MM.1S (cell line): ENCODE results near the gene TTC7B.

Source experiments
- DNase-seq: peaks from one replicate; pipeline ENCODE4 v3.0.0-alpha.2; 2015
- H2AFZ ChIP-seq: fragments of 300-600 bp; sonication (generic); 2 replicates; pipeline ENCODE4 v1.6.0; 2016; ENCODE audit warnings: antibody characterized with exemption, low read length
- H3F3A ChIP-seq: fragments of 300-600 bp; sonication (generic); 2 replicates; pipeline ENCODE4 v1.6.1; 2016; ENCODE audit warnings: mild to moderate bottlenecking, antibody characterized with exemption, low read length, moderate library complexity, mixed read lengths; ENCODE audit not compliant: insufficient read depth
- H3K27ac ChIP-seq: fragments of 300-600 bp; sonication (generic); 2 replicates; pipeline ENCODE4 v1.5.1; 2016; ENCODE audit warnings: mild to moderate bottlenecking, low read length
- H3K27me3 ChIP-seq: fragments of 300-600 bp; sonication (generic); replicated peaks from 2 replicates; pipeline ENCODE4 v1.6.0; 2016; ENCODE audit warnings: low read length; ENCODE audit not compliant: insufficient read depth
- H3K36me3 ChIP-seq: fragments of 300-600 bp; sonication (generic); replicated peaks from 2 replicates; pipeline ENCODE4 v1.6.1; 2016; ENCODE audit warnings: mild to moderate bottlenecking, low read length, mixed read lengths; ENCODE audit not compliant: insufficient read depth
- H3K4me1 ChIP-seq: fragments of 300-600 bp; sonication (generic); 2 replicates; pipeline ENCODE4 v1.6.1; 2016; ENCODE audit warnings: low read length, mixed read lengths
- H3K4me2 ChIP-seq: fragments of 300-600 bp; sonication (generic); 2 replicates; pipeline ENCODE4 v1.6.0; 2016; ENCODE audit warnings: low read depth, low read length
- H3K4me3 ChIP-seq: fragments of 300-600 bp; sonication (generic); 2 replicates; pipeline ENCODE4 v1.5.1; 2016; ENCODE audit warnings: low read length, mixed read lengths
- H3K79me2 ChIP-seq: fragments of 300-600 bp; sonication (generic); 2 replicates; pipeline ENCODE4 v1.6.1; 2016; ENCODE audit warnings: mixed run types, low read length, mixed read lengths
- H3K9ac ChIP-seq: fragments of 300-600 bp; sonication (generic); 2 replicates; pipeline ENCODE4 v1.6.1; 2016; ENCODE audit warnings: low read length, mixed read lengths
- H3K9me2 ChIP-seq: fragments of 300-600 bp; sonication (generic); replicated peaks from 2 replicates; pipeline ENCODE4 v1.6.1; 2016; ENCODE audit warnings: mild to moderate bottlenecking, low read length, mixed read lengths; ENCODE audit not compliant: insufficient read depth
- H3K9me3 ChIP-seq: fragments of 300-600 bp; sonication (generic); replicated peaks from 2 replicates; pipeline ENCODE4 v1.6.1; 2016; ENCODE audit warnings: mild to moderate bottlenecking, low read length, mixed read lengths; ENCODE audit not compliant: insufficient read depth
- H4K20me1 ChIP-seq: fragments of 300-600 bp; sonication (generic); 2 replicates; pipeline ENCODE4 v1.6.1; 2016; ENCODE audit warnings: mild to moderate bottlenecking, low read length, moderate library complexity, mixed read lengths; ENCODE audit not compliant: insufficient read depth
- EZH2 ChIP-seq: fragments of 300-600 bp; sonication (generic); optimal IDR thresholded peaks from 2 replicates; pipeline ENCODE3; 2017; ENCODE audit warnings: low read depth, mild to moderate bottlenecking, antibody characterized with exemption, low read length, mixed read lengths
- EZH2phosphoT487 ChIP-seq: fragments of 300-600 bp; sonication (generic); IDR thresholded peaks from 2 replicates; pipeline ENCODE4 v1.6.1; 2018; ENCODE audit warnings: antibody characterized with exemption, low read length
- TF ChIP-seq, protein P1 (sequence below): fragments of 300-600 bp; sonication (generic); IDR thresholded peaks from 2 replicates; pipeline ENCODE4 v1.5.1; 2016; ENCODE audit warnings: antibody characterized with exemption, low read length, mixed read lengths

TTC7B gene

DNA sequence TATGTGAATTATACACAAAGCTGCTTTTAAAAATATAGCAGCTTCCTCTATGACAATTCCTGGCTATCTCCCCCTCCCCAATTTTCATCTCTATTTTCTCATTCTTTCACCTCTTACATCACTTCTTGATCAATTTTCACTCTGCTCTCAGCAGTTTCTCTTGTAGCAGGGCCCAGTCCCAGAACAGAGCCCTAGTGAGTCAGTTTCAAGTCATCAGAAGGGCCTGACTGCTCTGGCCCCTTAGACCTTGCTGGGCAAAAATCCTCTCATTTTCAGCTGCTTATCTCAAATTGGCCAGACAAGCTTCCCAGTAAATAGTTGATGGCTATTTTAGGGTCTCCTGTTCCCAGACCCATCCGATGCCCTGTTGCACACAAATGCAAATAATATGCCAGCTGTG, 101.4 kb downstream of the TTC7B start:
- H3K27me3 ChIP-seq, result no peaks in the 10 kb centered on the region
- H3K9ac ChIP-seq, result no peak overlapping the region
- H2AFZ ChIP-seq, result no peak overlapping the region
- no peaks in the 10 kb centered on the region for H3K79me2 ChIP-seq
- H3K36me3 ChIP-seq, result no peaks in the 10 kb centered on the region
- H3F3A ChIP-seq, result no peaks in the 10 kb centered on the region
- no peaks in the 10 kb centered on the region for H3K9me2 ChIP-seq
- no peak overlapping the region for H3K27ac ChIP-seq
- no peak overlapping the region for H3K4me2 ChIP-seq
- DNase-seq, result no peak
- TF ChIP-seq, protein P1, sequence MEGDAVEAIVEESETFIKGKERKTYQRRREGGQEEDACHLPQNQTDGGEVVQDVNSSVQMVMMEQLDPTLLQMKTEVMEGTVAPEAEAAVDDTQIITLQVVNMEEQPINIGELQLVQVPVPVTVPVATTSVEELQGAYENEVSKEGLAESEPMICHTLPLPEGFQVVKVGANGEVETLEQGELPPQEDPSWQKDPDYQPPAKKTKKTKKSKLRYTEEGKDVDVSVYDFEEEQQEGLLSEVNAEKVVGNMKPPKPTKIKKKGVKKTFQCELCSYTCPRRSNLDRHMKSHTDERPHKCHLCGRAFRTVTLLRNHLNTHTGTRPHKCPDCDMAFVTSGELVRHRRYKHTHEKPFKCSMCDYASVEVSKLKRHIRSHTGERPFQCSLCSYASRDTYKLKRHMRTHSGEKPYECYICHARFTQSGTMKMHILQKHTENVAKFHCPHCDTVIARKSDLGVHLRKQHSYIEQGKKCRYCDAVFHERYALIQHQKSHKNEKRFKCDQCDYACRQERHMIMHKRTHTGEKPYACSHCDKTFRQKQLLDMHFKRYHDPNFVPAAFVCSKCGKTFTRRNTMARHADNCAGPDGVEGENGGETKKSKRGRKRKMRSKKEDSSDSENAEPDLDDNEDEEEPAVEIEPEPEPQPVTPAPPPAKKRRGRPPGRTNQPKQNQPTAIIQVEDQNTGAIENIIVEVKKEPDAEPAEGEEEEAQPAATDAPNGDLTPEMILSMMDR, result no peak
- TF ChIP-seq EZH2phosphoT487 (no peak), EZH2 (no peak)
- H4K20me1 ChIP-seq, result no peaks in the 10 kb centered on the region
- no peaks in the 10 kb centered on the region for H3K4me1 ChIP-seq
- no peaks in the 10 kb centered on the region for H3K9me3 ChIP-seq
- H3K4me3 ChIP-seq, result no peak overlapping the region

DNA sequence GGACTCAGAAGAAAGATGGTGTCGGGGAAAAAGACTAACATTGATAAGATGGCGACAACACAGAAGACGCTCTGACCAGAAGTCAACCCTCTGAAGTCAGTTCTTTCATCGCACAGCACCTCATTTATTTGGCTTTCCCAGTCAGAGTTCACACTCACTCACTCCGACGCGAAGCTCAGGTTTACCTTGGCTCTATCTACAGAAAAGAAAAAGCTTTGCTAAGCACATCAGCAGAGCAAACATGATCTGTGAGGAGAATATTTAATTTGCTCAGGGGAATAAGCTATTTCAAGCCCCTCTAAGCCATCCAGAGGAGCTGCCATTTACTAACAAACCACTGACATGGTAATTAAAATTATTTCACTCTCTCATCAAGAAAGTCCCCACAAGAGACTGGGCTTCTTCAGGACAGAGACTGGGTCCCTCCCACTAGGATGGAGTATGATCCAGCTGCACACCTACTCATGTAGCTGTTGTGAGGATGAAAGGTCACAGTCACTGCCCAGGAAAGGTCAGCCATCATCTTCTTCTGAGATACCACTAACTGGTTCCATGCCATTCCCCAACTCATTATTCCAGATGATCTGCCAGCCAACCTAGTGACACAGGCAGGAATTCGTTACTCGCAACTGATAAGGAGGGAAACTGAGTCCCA, 111.4 kb downstream of the TTC7B start:
- DNase-seq, result no peak
- Histone ChIP-seq H3K4me2 (no peak overlapping the region), H3K27me3 (no peaks in the 10 kb centered on the region), H3K9me2 (no peaks in the 10 kb centered on the region), H3K36me3 (no peaks in the 10 kb centered on the region), H3K79me2 (no peaks in the 10 kb centered on the region), H3K27ac (no peak overlapping the region), H3F3A (no peaks in the 10 kb centered on the region), H3K9me3 (no peaks in the 10 kb centered on the region), H3K4me3 (no peak overlapping the region), H4K20me1 (no peaks in the 10 kb centered on the region), H3K4me1 (no peaks in the 10 kb centered on the region), H3K9ac (no peak overlapping the region), H2AFZ (no peak overlapping the region)
- TF ChIP-seq EZH2phosphoT487, result no peak
- no peak for TF ChIP-seq EZH2
- TF ChIP-seq, protein P1, result no peak

- Histone ChIP-seq H3K27ac (no peak overlapping the region), H4K20me1 (no peaks in the 10 kb centered on the region), H3K9ac (no peak overlapping the region), H3K4me2 (no peak overlapping the region), H3K79me2 (no peaks in the 10 kb centered on the region), H3K9me3 (no peaks in the 10 kb centered on the region), H3F3A (no peaks in the 10 kb centered on the region), H3K27me3 (no peaks in the 10 kb centered on the region), H3K9me2 (no peaks in the 10 kb centered on the region), H3K4me3 (no peak overlapping the region), H2AFZ (no peak overlapping the region), H3K4me1 (no peaks in the 10 kb centered on the region), H3K36me3 (no peaks in the 10 kb centered on the region)
- no peak for TF ChIP-seq EZH2
- TF ChIP-seq, protein P1, result no peak
- no peak for TF ChIP-seq EZH2phosphoT487
- no peak for DNase-seq
Observed at GRCh38 chr14:90703841-90704737, 112.1 kb downstream of the TTC7B start.
